Muscle of back (tissue), 11 donors: ENCODE results near the gene RPLP2. TPM values are rescaled to one million over a fixed set of nuclear protein-coding genes. Genes with fewer than 3 reads are reported as not detected.

Source experiments
- DNase-seq, 3 donors: peaks; one replicate each; pipeline versions ENCODE4 v3.0.0 to v3.0.0-alpha.2; 2013
- polyA plus RNA-seq, 10 donors: library from polyadenylated mRNA; unstranded; fragments of 120-200 nt; gene quantifications; one replicate each; pipeline ENCODE4 v1.2.1, GENCODE V29; 2013; ENCODE audit not compliant: insufficient read length in 10 of 10

The RPLP2 gene
- polyA plus RNA-seq, 10 donors = 1,394 to 1,882 (median 1,587) TPM

DNA sequence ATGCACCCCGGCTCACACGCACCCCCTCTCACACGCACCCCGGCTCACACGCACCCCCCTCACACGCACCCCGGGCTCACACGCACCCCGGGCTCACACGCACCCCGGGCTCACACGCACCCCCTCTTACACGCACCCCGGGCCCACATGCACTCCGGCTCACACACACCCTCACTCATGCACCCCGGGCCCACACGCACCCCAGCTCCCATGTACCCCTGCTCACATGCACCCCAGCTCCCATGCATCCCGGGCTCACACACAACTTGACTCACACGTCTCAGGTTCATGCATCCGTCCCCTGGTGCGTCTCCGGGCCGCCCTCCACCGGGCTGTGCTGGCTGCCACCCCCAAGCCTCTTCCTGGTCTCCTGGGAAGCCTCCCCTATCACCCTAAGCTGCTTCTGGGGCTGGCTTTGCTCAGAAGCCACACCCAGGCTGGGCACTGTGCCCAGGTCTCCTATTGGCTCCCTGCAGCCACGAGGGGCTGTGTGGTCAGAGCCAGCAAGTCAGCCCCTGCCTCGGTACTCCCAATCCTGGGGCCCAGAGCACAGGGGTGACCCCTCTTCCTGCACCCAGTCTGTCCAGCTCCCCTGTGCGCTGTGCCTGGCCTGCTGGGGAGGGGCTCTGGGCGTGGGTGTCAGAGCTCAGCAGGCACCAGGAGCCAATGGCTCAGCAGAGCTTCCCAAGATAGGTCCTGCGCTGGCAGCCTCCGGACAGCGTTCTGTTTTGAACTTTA is 49.8 kb downstream of the RPLP2 start:
- peak; percentile 56 to 90 (median 83) for DNase-seq

DNA sequence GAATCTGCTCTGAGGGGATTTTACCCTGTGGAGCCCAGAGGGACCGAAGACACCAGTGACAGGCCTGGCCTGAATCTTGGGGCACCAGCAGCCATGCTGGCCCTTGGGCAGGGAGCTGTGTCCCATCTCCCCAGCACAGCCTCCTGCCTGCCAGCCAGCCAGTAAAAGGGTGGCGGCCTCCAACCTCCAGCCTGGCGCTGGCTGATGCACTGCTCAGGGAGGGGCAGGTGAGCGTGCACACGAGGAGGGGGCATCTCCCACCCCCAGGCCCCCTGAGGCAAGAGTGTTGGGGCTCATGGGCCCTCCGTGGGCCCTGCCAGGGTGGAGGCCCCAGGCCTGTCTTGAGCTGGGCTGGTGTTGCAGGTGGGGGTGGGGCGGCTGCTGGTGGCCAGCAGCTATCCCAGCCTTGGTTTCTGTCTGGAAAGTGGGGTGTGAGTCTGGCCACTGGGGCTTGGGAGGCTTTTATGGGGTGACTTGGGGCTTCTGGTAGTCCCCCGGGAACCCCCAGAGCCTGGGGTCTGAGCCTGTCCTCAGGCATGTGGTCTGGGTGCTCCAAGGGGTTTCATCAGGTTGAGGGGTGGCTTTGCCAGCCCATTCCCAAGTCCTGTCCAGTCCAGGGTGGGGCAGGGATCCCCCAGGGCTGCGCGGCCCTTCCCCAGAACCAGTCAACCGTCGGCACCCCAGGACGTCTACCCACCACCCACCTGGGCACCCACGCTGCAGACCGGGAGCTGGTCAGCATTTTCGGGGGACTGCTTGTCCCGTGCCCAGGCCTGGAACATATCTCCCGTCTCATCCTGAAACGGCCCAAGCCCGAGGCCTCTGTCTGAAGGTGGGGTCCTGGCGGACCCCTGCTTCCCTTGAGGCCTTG is 50.7 kb downstream of the RPLP2 start:
- no peak for DNase-seq

DNA sequence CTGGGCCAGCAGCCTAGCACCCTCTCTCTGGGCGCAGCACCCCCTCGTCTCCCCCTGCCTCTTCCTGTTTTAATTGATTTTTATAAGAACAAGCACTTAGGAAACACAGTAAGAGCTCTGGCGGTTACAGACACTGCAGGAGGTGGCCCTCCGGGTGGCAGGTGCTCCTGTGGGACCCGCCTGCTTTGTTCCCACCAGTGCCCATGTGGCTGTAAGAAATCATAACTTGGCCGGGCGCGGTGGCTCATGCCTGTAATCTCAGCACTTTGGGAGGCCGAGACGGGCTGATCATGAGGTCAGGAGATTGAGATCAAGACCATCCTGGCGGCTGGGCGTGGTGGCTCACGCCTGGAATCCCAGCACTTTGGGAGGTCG is 51.3 kb downstream of the RPLP2 start:
- DNase-seq = no peak

DNA sequence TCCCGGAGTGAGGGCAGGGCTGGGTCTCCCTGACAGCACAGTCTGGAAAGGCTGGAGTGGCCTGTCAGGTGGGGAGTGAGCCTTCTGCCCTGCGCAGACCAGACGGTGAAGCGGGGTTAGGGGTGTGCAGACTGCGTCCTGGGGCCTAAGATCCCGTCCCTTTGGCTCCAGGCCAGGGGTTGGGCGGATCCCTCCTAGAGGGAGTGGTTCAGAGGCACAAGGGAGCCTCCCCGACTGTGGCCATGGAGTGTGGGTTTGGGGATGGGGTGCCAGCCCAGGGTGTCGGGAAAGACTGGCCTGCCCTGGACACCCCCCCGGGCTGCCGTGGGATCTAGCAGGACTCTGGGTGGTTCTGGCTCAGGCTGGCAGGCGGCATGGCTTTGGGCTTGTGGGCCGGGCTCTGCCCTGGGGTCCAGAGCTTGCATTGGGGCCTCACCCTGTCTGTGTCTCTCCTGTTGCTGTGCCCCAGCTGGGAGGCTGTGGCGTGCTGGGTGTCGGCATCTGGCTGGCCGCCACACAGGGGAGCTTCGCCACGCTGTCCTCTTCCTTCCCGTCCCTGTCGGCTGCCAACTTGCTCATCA is 52.4 kb downstream of the RPLP2 start:
- peak in 2 of 3 donors; percentile 38 to 65 for DNase-seq

Other genes with a start within 250 kb of the RPLP2 start
- gene LMNTD2, start 249.2 kb upstream of the RPLP2 start, polyA plus RNA-seq = 1 to 10 TPM in 1 of 10 donors, under 1 TPM in 9; 0.17 to 1.1 (median 0.44) TPM
- gene RASSF7, start 249.0 kb upstream of the RPLP2 start, polyA plus RNA-seq = 1 to 10 TPM; 1.1 to 3.7 (median 2.2) TPM
- 10 to 100 TPM; 13.5 to 22.1 (median 16.5) TPM for gene PHRF1, start 233.5 kb upstream of the RPLP2 start, polyA plus RNA-seq
- gene IRF7, start 194.0 kb upstream of the RPLP2 start, polyA plus RNA-seq = 10 to 100 TPM in 4 of 10 donors, 1 to 10 TPM in 6; 6.3 to 13.1 (median 9.6) TPM
- 1 to 10 TPM in 7 of 10 donors, under 1 TPM in 3; 0.60 to 2.1 (median 1.2) TPM for gene CDHR5, start 185.0 kb upstream of the RPLP2 start, polyA plus RNA-seq
- gene SCT, start 182.8 kb upstream of the RPLP2 start, polyA plus RNA-seq = 100 to 1,000 TPM in 1 of 10 donors, 10 to 100 TPM in 9; 31.7 to 107 (median 61.3) TPM
- under 1 TPM; 0.23 to 0.90 (median 0.73) TPM for gene DRD4, start 172.7 kb upstream of the RPLP2 start, polyA plus RNA-seq
- gene DEAF1, start 114.7 kb upstream of the RPLP2 start, polyA plus RNA-seq = 10 to 100 TPM; 22.1 to 40.7 (median 29.2) TPM
- gene TMEM80, start 114.2 kb upstream of the RPLP2 start, polyA plus RNA-seq = 10 to 100 TPM; 10.6 to 27.9 (median 16.7) TPM
- gene EPS8L2, start 103.7 kb upstream of the RPLP2 start, polyA plus RNA-seq = 1 to 10 TPM; 1.5 to 9.0 (median 2.8) TPM
- gene TALDO1, start 62.5 kb upstream of the RPLP2 start, polyA plus RNA-seq = 10 to 100 TPM; 55.0 to 92.1 (median 66.3) TPM
- 10 to 100 TPM; 30.5 to 49.5 (median 39.2) TPM for gene GATD1, start 32.5 kb upstream of the RPLP2 start, polyA plus RNA-seq
- gene CEND1, start 19.9 kb upstream of the RPLP2 start, polyA plus RNA-seq = 1 to 10 TPM in 1 of 10 donors, under 1 TPM in 9; 0.35 to 1.0 (median 0.60) TPM
- 10 to 100 TPM in 6 of 10 donors, 1 to 10 TPM in 4; 9.0 to 16.8 (median 10.2) TPM for gene SLC25A22, start 11.7 kb upstream of the RPLP2 start, polyA plus RNA-seq
- 10 to 100 TPM in 1 of 10 donors, 1 to 10 TPM in 9; 4.4 to 10.5 (median 6.3) TPM for gene PIDD1, start 4.7 kb upstream of the RPLP2 start, polyA plus RNA-seq
- 10 to 100 TPM; 18.4 to 32.9 (median 27.9) TPM for gene PNPLA2, start 8.9 kb downstream of the RPLP2 start, polyA plus RNA-seq
- gene CRACR2B, start 18.0 kb downstream of the RPLP2 start, polyA plus RNA-seq = 10 to 100 TPM in 6 of 10 donors, 1 to 10 TPM in 4; 8.2 to 16.0 (median 10.9) TPM
- gene CD151, start 23.0 kb downstream of the RPLP2 start, polyA plus RNA-seq = 100 to 1,000 TPM; 113 to 161 (median 135) TPM
- gene POLR2L, start 32.6 kb downstream of the RPLP2 start, polyA plus RNA-seq = 100 to 1,000 TPM in 6 of 10 donors, 10 to 100 TPM in 4; 69.6 to 159 (median 104) TPM
- 10 to 100 TPM; 41.1 to 72.2 (median 49.6) TPM for gene TSPAN4, start 32.9 kb downstream of the RPLP2 start, polyA plus RNA-seq
- gene CHID1, start 100.8 kb downstream of the RPLP2 start, polyA plus RNA-seq = 10 to 100 TPM; 53.2 to 82.8 (median 64.0) TPM
- gene AP2A2, start 115.9 kb downstream of the RPLP2 start, polyA plus RNA-seq = 10 to 100 TPM; 40.5 to 62.5 (median 49.2) TPM
- under 1 TPM; 0.08 to 0.46 (median 0.34) TPM for gene MUC6, start 226.8 kb downstream of the RPLP2 start, polyA plus RNA-seq